GM18951 (cell line): ENCODE results near the gene TUBB6.

Experiments
- POLR2A ChIP-seq: IDR thresholded peaks from 4 replicates; pipeline ENCODE4 v1.6.1; 2011; ENCODE audit warnings: mild to moderate bottlenecking; ENCODE audit not compliant: insufficient read length, insufficient read depth; ENCODE audit errors: extremely low read depth
- in situ Hi-C: fragments of 300-500 bp; cut with MboI; formaldehyde crosslinking; loops from one replicate; pipeline ENCODE4 v1.12.0; 2022; ENCODE audit warnings: low sequenced_read_pairs, mixed read lengths, inconsistent platforms; ENCODE audit not compliant: unreplicated experiment

TUBB6 gene

GRCh38 chr18:12359515-12359927 lies 51.5 kb downstream of the TUBB6 start:
- TF ChIP-seq POLR2A = no peak

GRCh38 chr18:12361770-12362378 lies 53.8 kb downstream of the TUBB6 start:
- no peak for TF ChIP-seq POLR2A
- in situ Hi-C loops = no loop called here

More at GRCh38 chr18:12359515-12359927, 51.5 kb downstream of the TUBB6 start:
- in situ Hi-C loops = no loop called here

GRCh38 chr18:12362473-12363174 lies 54.6 kb downstream of the TUBB6 start:
- in situ Hi-C loops = no loop called here
- TF ChIP-seq POLR2A = no peak

- in situ Hi-C loops = no loop called here
- no peak for TF ChIP-seq POLR2A
These were observed 58.3 kb downstream of the TUBB6 start for GRCh38 chr18:12366379-12366778.

- TF ChIP-seq POLR2A = no peak
- in situ Hi-C loops = no loop called here
These were observed 58.7 kb downstream of the TUBB6 start for GRCh38 chr18:12366784-12367183.

- no peak for TF ChIP-seq POLR2A
- in situ Hi-C loops = no loop called here
These were observed 61.2 kb downstream of the TUBB6 start for GRCh38 chr18:12369211-12369610.

GRCh38 chr18:12371590-12371989 lies 63.5 kb downstream of the TUBB6 start:
- in situ Hi-C loops = no loop called here
- no peak for TF ChIP-seq POLR2A

- TF ChIP-seq POLR2A = no peak
These were observed 64.4 kb downstream of the TUBB6 start for GRCh38 chr18:12372406-12372805.

GRCh38 chr18:12373116-12373770 lies 65.2 kb downstream of the TUBB6 start:
- no peak for TF ChIP-seq POLR2A
- in situ Hi-C loops = no loop called here

More at GRCh38 chr18:12372406-12372805, 64.4 kb downstream of the TUBB6 start:
- in situ Hi-C loops = no loop called here

- in situ Hi-C loops = no loop called here
- no peak for TF ChIP-seq POLR2A
These were observed 65.7 kb downstream of the TUBB6 start for GRCh38 chr18:12373771-12374116.

GRCh38 chr18:12374401-12374800 lies 66.4 kb downstream of the TUBB6 start:
- no peak for TF ChIP-seq POLR2A
- in situ Hi-C loops = no loop called here
